OCI-LY3 (cell line): ENCODE results near the gene FKBP2.

Experiments used
- H2AFZ ChIP-seq: fragments of 200-600, 300-600 bp; shearing (Covaris generic); 2 replicates; pipeline ENCODE4 v1.6.0; 2014; ENCODE audit warnings: antibody characterized with exemption, low read depth, low read length
- H3K27ac ChIP-seq: fragments of 200-600, 300-600 bp; sonication (generic); 2 replicates; pipeline ENCODE4 v1.5.1; 2014; ENCODE audit warnings: mild to moderate bottlenecking, low read length, moderate library complexity, mixed read lengths
- H3K27me3 ChIP-seq: fragments of 200-600, 300-600 bp; sonication (generic); 2 replicates; pipeline ENCODE4 v1.6.1; 2014; ENCODE audit warnings: low read depth, low read length, mixed read lengths
- H3K36me3 ChIP-seq: fragments of 200-600, 300-600 bp; sonication (generic); replicated peaks from 2 replicates; pipeline ENCODE3; 2014; ENCODE audit warnings: low read depth, low read length, mixed read lengths
- H3K4me1 ChIP-seq: fragments of 300-600, 200-600 bp; sonication (generic); 2 replicates; pipeline ENCODE4 v1.6.1; 2014; ENCODE audit warnings: low read length, mixed read lengths
- H3K4me2 ChIP-seq: fragments of 200-600, 300-600 bp; sonication (generic); 2 replicates; pipeline ENCODE4 v1.6.1; 2014; ENCODE audit warnings: low read length, mixed read lengths
- H3K4me3 ChIP-seq: fragments of 300-600, 200-600 bp; sonication (generic); 2 replicates; pipeline ENCODE4 v1.5.1; 2014; ENCODE audit warnings: antibody characterized with exemption, mild to moderate bottlenecking, low read length, moderate library complexity
- H3K79me2 ChIP-seq: fragments of 300-600, 200-600 bp; shearing (Covaris generic); 2 replicates; pipeline ENCODE4 v1.6.1; 2014; ENCODE audit warnings: mild to moderate bottlenecking, low read length, mixed read lengths
- H3K9ac ChIP-seq: fragments of 300-600, 200-600 bp; shearing (Covaris generic); 2 replicates; pipeline ENCODE4 v1.6.0; 2014; ENCODE audit warnings: mild to moderate bottlenecking, low read length, moderate library complexity
- H3K9me3 ChIP-seq: fragments of 200-600, 300-600 bp; shearing (Covaris generic); 2 replicates; pipeline ENCODE4 v1.6.1; 2014; ENCODE audit warnings: low read length, mixed read lengths; ENCODE audit not compliant: insufficient read depth
- H4K20me1 ChIP-seq: fragments of 200-600, 300-600 bp; sonication (generic); 2 replicates; pipeline ENCODE4 v1.6.1; 2016; ENCODE audit warnings: low read length, mixed read lengths; ENCODE audit not compliant: insufficient read depth
- EZH2phosphoT487 ChIP-seq: fragments of 200-600 bp; shearing (Covaris generic); IDR thresholded peaks from 2 replicates; pipeline ENCODE4 v1.6.1; 2018; ENCODE audit warnings: antibody characterized with exemption, mixed run types, low read depth
- TF ChIP-seq, protein P1 (sequence below): fragments of 200-600, 300-600 bp; sonication (generic); IDR thresholded peaks from 2 replicates; pipeline ENCODE4 v1.5.1; 2014; ENCODE audit warnings: antibody characterized with exemption, low read length, low read depth

FKBP2 gene

DNA sequence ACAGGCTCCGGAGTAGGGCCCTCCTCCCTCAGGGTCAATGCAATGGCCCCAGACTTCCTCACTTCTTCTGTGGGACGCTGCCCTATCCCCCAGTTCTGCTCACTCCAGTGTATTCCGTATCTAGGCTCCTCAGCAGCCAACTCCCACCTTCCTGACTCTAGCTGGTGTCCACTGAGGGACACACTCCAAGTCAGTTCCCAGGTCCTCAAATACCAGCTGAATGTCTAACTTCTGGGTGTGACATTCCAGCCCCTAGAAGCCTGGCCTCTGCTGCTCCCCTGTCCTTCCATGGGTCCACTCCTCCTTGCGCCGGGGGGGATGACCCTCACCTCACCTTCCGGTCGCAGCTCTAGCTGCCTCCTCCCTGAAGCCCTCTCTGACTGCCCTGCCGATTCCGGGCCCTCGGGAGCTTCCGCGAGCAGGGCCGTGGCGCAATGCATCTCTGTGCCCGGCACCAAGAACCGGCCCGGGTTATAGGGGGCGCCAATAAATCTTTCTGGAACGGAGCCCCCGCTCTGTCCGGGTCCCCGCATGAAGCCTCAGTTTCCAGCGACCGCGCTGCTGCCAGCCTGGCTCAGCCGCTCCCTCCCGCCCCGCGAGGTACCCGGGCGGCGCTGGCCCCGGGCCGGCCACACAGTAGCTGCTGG lies 28.1 kb downstream of the FKBP2 start:
- Histone ChIP-seq H3K9ac (peak overlapping the region; percentile 89), H3K4me1 (peaks cover 20% of the 10 kb centered on the region), H3K36me3 (peaks cover 9% of the 10 kb centered on the region), H3K27ac (peak overlapping the region; percentile 85), H3K4me3 (peak overlapping the region; percentile 88), H3K4me2 (peak overlapping the region; percentile 97), H3K9me3 (no peaks in the 10 kb centered on the region), H3K79me2 (peaks cover 17% of the 10 kb centered on the region), H4K20me1 (no peaks in the 10 kb centered on the region), H2AFZ (peak overlapping the region; percentile 64; the same call in 1 of the 2 replicates), H3K27me3 (no peaks in the 10 kb centered on the region)
- TF ChIP-seq, protein P1, sequence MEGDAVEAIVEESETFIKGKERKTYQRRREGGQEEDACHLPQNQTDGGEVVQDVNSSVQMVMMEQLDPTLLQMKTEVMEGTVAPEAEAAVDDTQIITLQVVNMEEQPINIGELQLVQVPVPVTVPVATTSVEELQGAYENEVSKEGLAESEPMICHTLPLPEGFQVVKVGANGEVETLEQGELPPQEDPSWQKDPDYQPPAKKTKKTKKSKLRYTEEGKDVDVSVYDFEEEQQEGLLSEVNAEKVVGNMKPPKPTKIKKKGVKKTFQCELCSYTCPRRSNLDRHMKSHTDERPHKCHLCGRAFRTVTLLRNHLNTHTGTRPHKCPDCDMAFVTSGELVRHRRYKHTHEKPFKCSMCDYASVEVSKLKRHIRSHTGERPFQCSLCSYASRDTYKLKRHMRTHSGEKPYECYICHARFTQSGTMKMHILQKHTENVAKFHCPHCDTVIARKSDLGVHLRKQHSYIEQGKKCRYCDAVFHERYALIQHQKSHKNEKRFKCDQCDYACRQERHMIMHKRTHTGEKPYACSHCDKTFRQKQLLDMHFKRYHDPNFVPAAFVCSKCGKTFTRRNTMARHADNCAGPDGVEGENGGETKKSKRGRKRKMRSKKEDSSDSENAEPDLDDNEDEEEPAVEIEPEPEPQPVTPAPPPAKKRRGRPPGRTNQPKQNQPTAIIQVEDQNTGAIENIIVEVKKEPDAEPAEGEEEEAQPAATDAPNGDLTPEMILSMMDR: 0 out of 2 replicates have a peak, but pooled peaks have one; percentile 27
- no peak for TF ChIP-seq EZH2phosphoT487

DNA sequence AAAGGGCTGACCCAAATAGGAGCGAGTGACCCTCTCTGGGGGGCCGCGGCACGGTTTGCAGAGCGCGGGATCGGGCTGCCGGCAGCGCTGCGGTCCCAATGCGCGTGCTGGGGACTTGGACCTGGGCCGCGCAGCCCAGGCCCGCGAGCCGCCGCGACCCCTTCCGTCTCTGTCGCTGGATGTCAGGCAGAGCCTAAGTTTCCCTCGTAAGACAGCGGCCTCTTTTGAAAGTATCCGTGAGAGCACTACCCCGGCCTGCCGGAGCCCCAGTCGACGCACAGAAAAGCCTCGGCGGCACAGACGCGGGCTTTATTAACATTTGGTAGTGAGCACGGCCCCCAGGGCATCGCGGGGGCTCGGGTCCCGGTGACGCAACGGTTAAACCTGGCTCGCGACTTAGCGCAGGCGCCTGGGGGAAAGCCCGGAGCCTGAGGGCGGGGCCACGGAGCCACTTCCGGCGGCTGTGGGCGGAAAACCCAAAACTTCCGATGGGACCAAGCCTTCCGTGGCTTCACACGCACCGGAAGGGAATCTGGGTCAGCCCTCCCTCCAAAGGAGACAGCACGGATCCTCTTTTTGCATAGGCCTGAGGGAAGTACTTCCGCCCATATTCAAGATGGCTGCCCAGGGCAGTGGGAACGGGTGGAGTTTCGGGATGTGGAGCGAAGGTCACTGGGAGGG lies 28.8 kb downstream of the FKBP2 start:
- H3K27me3 ChIP-seq: no peaks in the 10 kb centered on the region
- H3K27ac ChIP-seq: peak overlapping the region; percentile 85
- no peak for TF ChIP-seq EZH2phosphoT487
- TF ChIP-seq, protein P1: 0 out of 2 replicates have a peak, but pooled peaks have one; percentile 8
- peaks cover 17% of the 10 kb centered on the region for H3K79me2 ChIP-seq
- H4K20me1 ChIP-seq: no peaks in the 10 kb centered on the region
- H3K9ac ChIP-seq: peak overlapping the region; percentile 89
- peaks cover 9% of the 10 kb centered on the region for H3K36me3 ChIP-seq
- peak overlapping the region; percentile 64 for H2AFZ ChIP-seq
- peak overlapping the region; percentile 97 for H3K4me2 ChIP-seq
- H3K9me3 ChIP-seq: no peaks in the 10 kb centered on the region
- H3K4me1 ChIP-seq: peaks cover 20% of the 10 kb centered on the region
- H3K4me3 ChIP-seq: peak overlapping the region; percentile 88

DNA sequence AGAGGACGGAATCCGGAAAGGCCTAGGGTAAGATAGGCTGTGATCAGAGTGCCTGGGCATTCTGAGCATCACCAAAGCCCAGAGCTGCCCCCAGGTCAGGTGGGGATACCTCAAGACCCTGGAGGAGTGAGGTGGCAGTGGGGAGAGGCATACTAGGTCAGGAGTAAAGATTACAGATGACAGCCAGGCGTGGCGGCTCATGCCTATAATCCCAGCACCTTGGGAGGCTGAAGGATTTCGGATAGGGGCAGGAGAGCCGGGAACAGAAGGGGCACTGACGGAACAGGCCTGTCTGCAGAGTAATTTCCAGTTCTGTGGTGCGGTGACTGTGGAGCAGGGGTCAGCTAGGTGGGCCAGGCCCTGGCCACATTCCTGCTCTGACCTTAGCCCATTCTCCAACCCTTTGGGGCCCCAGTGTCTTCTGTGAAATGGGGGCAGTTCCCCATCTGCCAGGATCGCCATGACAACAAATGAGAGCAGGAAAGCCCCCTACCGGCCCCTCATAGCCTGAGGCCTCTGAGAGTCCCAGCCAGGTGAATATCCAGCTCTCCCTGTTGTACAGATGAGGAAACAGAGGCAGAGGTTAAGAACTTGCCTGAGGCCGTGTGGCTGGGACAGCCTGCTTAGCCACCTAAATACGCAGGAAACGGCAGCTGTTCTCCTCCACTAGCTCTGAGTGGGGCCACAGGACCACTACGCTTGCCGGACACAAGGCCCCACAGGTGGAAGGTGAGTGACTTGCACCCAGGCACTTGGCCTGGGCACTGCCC lies 34.3 kb downstream of the FKBP2 start:
- peak overlapping the region; percentile 5; the same call in 1 of the 2 replicates for H3K4me2 ChIP-seq
- H3K79me2 ChIP-seq: peaks cover 13% of the 10 kb centered on the region
- H3K9me3 ChIP-seq: no peaks in the 10 kb centered on the region
- H2AFZ ChIP-seq: no peak overlapping the region
- no peaks in the 10 kb centered on the region for H4K20me1 ChIP-seq
- TF ChIP-seq EZH2phosphoT487: no peak
- H3K9ac ChIP-seq: no peak overlapping the region
- H3K4me3 ChIP-seq: no peak overlapping the region
- no peaks in the 10 kb centered on the region for H3K27me3 ChIP-seq
- H3K27ac ChIP-seq: no peak overlapping the region
- H3K36me3 ChIP-seq: peaks cover 12% of the 10 kb centered on the region
- H3K4me1 ChIP-seq: peaks cover 21% of the 10 kb centered on the region; the same call in 1 of the 2 replicates

DNA sequence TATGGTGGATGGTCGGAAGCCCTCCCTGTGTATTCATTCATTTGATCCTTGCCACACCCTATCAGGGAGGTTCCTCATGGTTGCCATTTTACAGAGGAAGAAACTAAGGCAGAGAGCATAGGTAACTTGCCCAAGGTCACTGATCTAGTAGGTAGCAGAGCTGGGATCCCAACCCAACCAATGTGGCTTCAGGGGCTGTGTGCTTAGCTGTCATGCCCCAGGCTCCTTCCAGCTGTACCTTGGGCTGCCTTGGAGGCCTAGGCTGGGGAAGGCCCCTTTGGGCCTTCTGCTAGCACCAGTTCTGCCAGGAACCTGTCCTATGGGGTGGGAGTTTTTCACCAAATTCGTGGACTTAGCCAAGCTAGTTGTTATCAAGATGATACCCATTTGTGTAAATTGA lies 34.9 kb downstream of the FKBP2 start:
- H3K4me3 ChIP-seq: no peak overlapping the region
- H3K36me3 ChIP-seq: peaks cover 12% of the 10 kb centered on the region
- H3K9ac ChIP-seq: no peak overlapping the region
- no peak overlapping the region for H2AFZ ChIP-seq
- H3K27ac ChIP-seq: no peak overlapping the region
- TF ChIP-seq EZH2phosphoT487: no peak
- TF ChIP-seq, protein P1: no peak
- H3K9me3 ChIP-seq: no peaks in the 10 kb centered on the region
- peaks cover 13% of the 10 kb centered on the region for H3K79me2 ChIP-seq
- H3K27me3 ChIP-seq: no peaks in the 10 kb centered on the region
- peaks cover 21% of the 10 kb centered on the region; the same call in 1 of the 2 replicates for H3K4me1 ChIP-seq
- no peak overlapping the region for H3K4me2 ChIP-seq
- no peaks in the 10 kb centered on the region for H4K20me1 ChIP-seq
